Loucy (cell line): ENCODE data around the gene PER2.
"Not testable (repeated sequence)": the region's sequence is repeated elsewhere in the genome, so short reads cannot be mapped to it uniquely, and the experiment has no call there.

Source experiments
- H2AFZ ChIP-seq: fragments of 200-600 bp; sonication (generic); 2 replicates; pipeline ENCODE4 v1.6.0; 2016; ENCODE audit warnings: antibody characterized with exemption, mild to moderate bottlenecking, low read length, moderate library complexity
- H3F3A ChIP-seq: fragments of 200-600 bp; 2 replicates; pipeline ENCODE4 v1.6.0; 2016; ENCODE audit warnings: antibody characterized with exemption, low read depth, mild to moderate bottlenecking
- H3K27me3 ChIP-seq: fragments of 200-600 bp; sonication (generic); 2 replicates; pipeline ENCODE4 v1.6.1; 2014; ENCODE audit warnings: low read length, mild to moderate bottlenecking; ENCODE audit not compliant: insufficient read depth, poor library complexity, severe bottlenecking
- H3K36me3 ChIP-seq: fragments of 200-600 bp; sonication (generic); 2 replicates; pipeline ENCODE4 v1.6.1; 2016; ENCODE audit warnings: low read length; ENCODE audit not compliant: insufficient read depth
- H3K4me1 ChIP-seq: fragments of 200-600 bp; sonication (generic); 2 replicates; pipeline ENCODE4 v1.5.1; 2014; ENCODE audit warnings: low read length, mild to moderate bottlenecking; ENCODE audit not compliant: insufficient read depth, poor library complexity, severe bottlenecking
- H3K4me2 ChIP-seq: fragments of 200-600 bp; sonication (generic); 2 replicates; pipeline ENCODE4 v1.6.0; 2014; ENCODE audit warnings: antibody characterized with exemption, low read length, low read depth, mild to moderate bottlenecking; ENCODE audit not compliant: poor library complexity, severe bottlenecking
- H3K4me3 ChIP-seq: fragments of 200-600 bp; sonication (generic); 2 replicates; pipeline ENCODE4 v1.5.1; 2014; ENCODE audit warnings: low read length, mild to moderate bottlenecking, mixed read lengths; ENCODE audit not compliant: poor library complexity, severe bottlenecking
- H3K79me2 ChIP-seq: fragments of 200-600 bp; sonication (generic); 2 replicates; pipeline ENCODE4 v1.6.1; 2014; ENCODE audit warnings: low read length; ENCODE audit not compliant: insufficient read depth
- H3K9ac ChIP-seq: fragments of 200-600 bp; sonication (generic); 2 replicates; pipeline ENCODE4 v1.6.0; 2014; ENCODE audit warnings: mild to moderate bottlenecking, low read depth, low read length, moderate library complexity; ENCODE audit not compliant: poor library complexity, severe bottlenecking
- H3K9me2 ChIP-seq: fragments of 200-600 bp; sonication (generic); replicated peaks from 2 replicates; pipeline ENCODE4 v1.6.1; 2016; ENCODE audit warnings: low read depth, low read length, mixed read lengths
- H3K9me3 ChIP-seq: fragments of 200-600 bp; sonication (generic); 2 replicates; pipeline ENCODE4 v1.6.1; 2014; ENCODE audit warnings: mild to moderate bottlenecking, antibody characterized with exemption, low read length, low read depth; ENCODE audit not compliant: insufficient read depth
- H4K20me1 ChIP-seq: fragments of 200-600 bp; sonication (generic); 2 replicates; pipeline ENCODE4 v1.6.0; 2014; ENCODE audit warnings: antibody characterized with exemption, low read length, mild to moderate bottlenecking; ENCODE audit not compliant: insufficient read depth, poor library complexity, severe bottlenecking
- CTCF ChIP-seq: fragments of 200-600 bp; sonication (generic); conservative IDR thresholded peaks from 2 replicates; pipeline ENCODE4 v1.5.1; 2014; ENCODE audit warnings: mild to moderate bottlenecking, antibody characterized with exemption, low read length
- EZH2phosphoT487 ChIP-seq: fragments of 200-600 bp; IDR thresholded peaks from 2 replicates; pipeline ENCODE4 v1.6.1; 2018; ENCODE audit warnings: antibody characterized with exemption, mild to moderate bottlenecking, moderate library complexity, borderline replicate concordance

PER2 gene

GRCh38 chr2:238313991-238314350 lies 25.6 kb upstream of the PER2 start:
- H3K27me3 ChIP-seq: no peaks in the 10 kb centered on the region
- no peak overlapping the region for H3K4me2 ChIP-seq
- TF ChIP-seq CTCF: no peak
- H3K9ac ChIP-seq: no peak overlapping the region
- H3K9me2 ChIP-seq: no peaks in the 10 kb centered on the region
- no peak overlapping the region for H3K4me3 ChIP-seq
- no peak overlapping the region for H2AFZ ChIP-seq
- H3F3A ChIP-seq: no peaks in the 10 kb centered on the region
- H3K4me1 ChIP-seq: no peaks in the 10 kb centered on the region
- no peaks in the 10 kb centered on the region for H3K36me3 ChIP-seq
- no peaks in the 10 kb centered on the region for H3K9me3 ChIP-seq
- H4K20me1 ChIP-seq: no peaks in the 10 kb centered on the region
- no peaks in the 10 kb centered on the region for H3K79me2 ChIP-seq

DNA sequence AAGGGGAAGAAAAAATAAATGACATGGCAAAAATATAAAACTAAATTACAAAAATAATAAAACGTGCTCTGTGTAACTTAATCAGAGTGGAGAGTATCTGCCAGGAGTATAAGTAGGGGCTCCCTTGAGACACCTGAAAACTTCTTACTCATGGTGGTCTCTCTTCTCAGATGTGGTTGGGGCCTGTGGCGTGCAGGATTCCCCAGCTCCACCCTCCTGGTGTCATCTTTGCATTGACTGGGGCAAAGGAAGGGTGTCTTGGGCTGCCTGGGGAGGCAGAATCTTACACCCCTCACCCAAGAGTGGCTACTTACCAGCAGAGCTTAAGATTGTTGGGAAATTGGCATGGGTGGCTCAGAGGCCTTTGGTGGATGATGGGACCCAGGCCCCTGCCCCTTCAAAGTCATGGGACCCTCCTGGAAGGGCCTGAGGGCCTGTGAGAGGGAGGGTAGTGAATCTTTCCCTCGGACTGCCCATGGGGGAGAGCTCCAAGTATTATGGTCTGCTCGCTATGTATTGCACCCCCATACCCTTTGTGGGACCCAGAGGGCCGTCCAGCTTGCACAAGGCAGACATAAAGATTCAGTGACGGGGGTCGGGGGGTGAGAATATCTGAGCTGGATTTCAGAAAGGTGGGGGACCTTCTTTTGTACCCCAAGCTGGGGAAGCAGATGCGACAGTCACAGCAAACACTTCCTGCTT lies 25.0 kb upstream of the PER2 start:
- H3K4me3 ChIP-seq: no peak overlapping the region
- H2AFZ ChIP-seq: no peak overlapping the region
- no peaks in the 10 kb centered on the region for H3K27me3 ChIP-seq
- TF ChIP-seq EZH2phosphoT487: no peak
- TF ChIP-seq CTCF: no peak
- H3K79me2 ChIP-seq: no peaks in the 10 kb centered on the region
- no peaks in the 10 kb centered on the region for H3K36me3 ChIP-seq
- no peaks in the 10 kb centered on the region for H3F3A ChIP-seq
- no peaks in the 10 kb centered on the region for H3K9me3 ChIP-seq
- no peaks in the 10 kb centered on the region for H3K4me1 ChIP-seq
- H3K9me2 ChIP-seq: no peaks in the 10 kb centered on the region
- H3K4me2 ChIP-seq: no peak overlapping the region
- no peak overlapping the region for H3K9ac ChIP-seq
- no peaks in the 10 kb centered on the region for H4K20me1 ChIP-seq

GRCh38 chr2:238310721-238311120 lies 22.3 kb upstream of the PER2 start:
- not testable (repeated sequence) for H3K9me2 ChIP-seq, H3K4me1 ChIP-seq, H3K9me3 ChIP-seq, H3K36me3 ChIP-seq, H3K9ac ChIP-seq, H3K4me2 ChIP-seq, H3K79me2 ChIP-seq, H3K4me3 ChIP-seq, H3F3A ChIP-seq, H4K20me1 ChIP-seq, H2AFZ ChIP-seq, H3K27me3 ChIP-seq

DNA sequence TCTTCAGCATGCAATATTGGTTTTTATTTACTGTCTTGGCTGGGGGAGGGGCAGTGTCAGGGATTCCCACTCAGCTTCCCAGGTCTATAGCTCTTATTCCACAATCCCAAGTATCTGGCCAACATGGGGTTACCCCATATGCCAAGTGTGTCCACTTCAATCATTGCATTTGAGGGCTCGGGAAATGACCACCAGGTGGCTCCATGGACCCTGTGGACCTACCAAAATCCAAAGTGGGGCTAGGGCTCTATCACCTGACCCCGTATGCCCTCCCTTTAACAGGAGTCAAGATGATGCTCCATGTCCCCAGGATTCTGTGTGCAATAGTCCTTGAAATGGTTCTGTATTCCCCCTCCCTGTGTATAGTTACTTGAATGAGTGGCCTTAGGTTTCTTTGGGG lies 19.8 kb upstream of the PER2 start:
- Histone ChIP-seq H4K20me1 (no peaks in the 10 kb centered on the region), H3K9me3 (no peaks in the 10 kb centered on the region), H3K4me3 (no peak overlapping the region), H3K4me1 (no peaks in the 10 kb centered on the region), H3F3A (no peaks in the 10 kb centered on the region), H3K4me2 (no peak overlapping the region), H3K9me2 (no peaks in the 10 kb centered on the region), H3K27me3 (no peaks in the 10 kb centered on the region), H2AFZ (no peak overlapping the region), H3K36me3 (no peaks in the 10 kb centered on the region), H3K79me2 (no peaks in the 10 kb centered on the region), H3K9ac (no peak overlapping the region)
- peak; percentile 56 for TF ChIP-seq CTCF
- no peak for TF ChIP-seq EZH2phosphoT487
